ENCODE measurements around the gene MBTPS2.

Gene MBTPS2

DNA sequence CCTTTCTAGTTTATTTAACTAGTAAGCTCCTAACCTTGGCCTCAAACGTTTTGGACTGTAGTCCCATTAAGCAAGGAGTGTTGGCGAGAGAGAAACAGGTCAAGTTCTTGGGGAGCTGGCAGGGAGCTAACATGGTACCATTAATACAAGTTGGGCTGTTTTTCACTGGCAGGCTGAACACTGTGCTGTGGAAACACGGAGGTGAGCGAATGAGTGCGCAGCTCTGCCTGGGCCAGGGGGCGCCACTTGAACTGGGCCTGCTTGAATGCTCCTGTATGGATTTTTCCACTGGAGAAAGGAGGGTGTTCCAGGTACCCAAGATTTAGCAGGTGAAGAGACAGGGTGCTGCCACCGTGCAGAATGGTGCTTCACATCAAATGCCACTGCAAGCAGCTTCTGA, 93.7 kb downstream of the MBTPS2 start:
- no peaks in the 10 kb centered on the region for H3K36me3 ChIP-seq (ENCODE audit: control insufficient read depth in 2 of 2, insufficient read depth in 2 of 2, low read length in 2 of 2)
- H3K4me3 ChIP-seq (ENCODE audit: low read length in 2 of 2), result no peak overlapping the region
- H3K27ac ChIP-seq (ENCODE audit: low read length), result no peak overlapping the region
- peaks cover 0 to 5% of the 10 kb centered on the region in 2 donors for H3K27me3 ChIP-seq (ENCODE audit: control insufficient read depth in 1 of 2, insufficient read depth in 2 of 2, low read length in 2 of 2)
- H3K9ac ChIP-seq (ENCODE audit: low read length in 2 of 2), result no peak overlapping the region
- H3K4me1 ChIP-seq (ENCODE audit: control insufficient read depth, insufficient read depth, low read length), result no peaks in the 10 kb centered on the region
- no peaks in the 10 kb centered on the region for H3K9me3 ChIP-seq (ENCODE audit: control insufficient read depth in 2 of 2, low read length in 2 of 2)

DNA sequence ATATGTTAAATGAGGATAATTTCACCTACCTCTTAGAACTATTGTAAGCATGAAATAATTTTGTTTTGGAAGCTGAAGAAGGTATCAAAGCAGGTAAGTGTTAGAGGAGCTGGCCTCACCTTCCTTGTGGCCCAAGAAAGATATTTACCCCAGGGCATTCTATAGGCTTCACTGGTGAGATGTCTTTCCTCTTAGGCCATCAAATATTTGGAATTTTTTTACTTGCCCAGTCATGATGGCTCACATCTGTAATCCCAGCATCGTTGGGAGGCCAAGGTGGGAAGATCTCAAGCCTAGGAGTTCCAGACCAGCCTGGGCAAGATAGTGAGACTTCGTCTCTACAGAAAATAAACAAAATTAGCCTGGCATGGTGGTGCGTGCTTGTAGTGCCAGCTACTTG, 95.0 kb downstream of the MBTPS2 start:
- H3K4me3 ChIP-seq (ENCODE audit: low read length in 2 of 2), result no peak overlapping the region
- H3K4me1 ChIP-seq (ENCODE audit: control insufficient read depth, insufficient read depth, low read length), result no peaks in the 10 kb centered on the region

More for the DNA sequence above, 95.0 kb downstream of the MBTPS2 start:
- Histone ChIP-seq H3K36me3 (ENCODE audit: control insufficient read depth in 2 of 2, insufficient read depth in 2 of 2, low read length in 2 of 2) (no peaks in the 10 kb centered on the region), H3K27me3 (ENCODE audit: control insufficient read depth in 1 of 2, insufficient read depth in 2 of 2, low read length in 2 of 2) (peaks cover 0 to 5% of the 10 kb centered on the region in 2 donors), H3K27ac (ENCODE audit: low read length) (no peak overlapping the region), H3K9ac (ENCODE audit: low read length in 2 of 2) (no peak overlapping the region), H3K9me3 (ENCODE audit: control insufficient read depth in 2 of 2, low read length in 2 of 2) (no peaks in the 10 kb centered on the region)
